Esophagus squamous epithelium (tissue), 5 donors: ENCODE results near the gene SYNE2. TPM values are rescaled to one million over a fixed set of nuclear protein-coding genes. Genes with fewer than 3 reads are reported as not detected.

Experiments
- DNase-seq: peaks from one replicate; lab custom pipeline; 2025; lab: John Stamatoyannopoulos, UW
- H3K27ac ChIP-seq, 4 donors: fragments of 200-600 bp; sonication (generic); one replicate each; pipeline ENCODE4 v1.5.1; 2016 to 2019; ENCODE audit warnings: mild to moderate bottlenecking in 1 of 4
- H3K27me3 ChIP-seq, 4 donors: fragments of 200-600 bp; sonication (generic); 1 replicate in 3 of 4; 2 replicates in 1 of 4; pipeline versions ENCODE4 v1.5.1 to v1.6.0; 2017 to 2021; ENCODE audit warnings: antibody characterized with exemption in 1 of 4
- H3K36me3 ChIP-seq, 3 donors: fragments of 200-600 bp; sonication (generic); one replicate each; pipeline ENCODE4 v1.5.1; 2016 to 2019
- H3K4me1 ChIP-seq, 3 donors: fragments of 200-600 bp; sonication (generic); one replicate each; pipeline ENCODE4 v1.5.1; 2017 to 2019
- H3K4me3 ChIP-seq, 4 donors: fragments of 200-600 bp; sonication (generic); 1 replicate in 3 of 4; 2 replicates in 1 of 4; pipeline ENCODE4 v1.5.1; 2016 to 2019; ENCODE audit warnings: mild to moderate bottlenecking in 2 of 4, moderate library complexity in 1 of 4
- H3K9me3 ChIP-seq, 3 donors: fragments of 200-600 bp; sonication (generic); one replicate each; pipeline ENCODE4 v1.5.1; 2016 to 2019
- POLR2A ChIP-seq, 4 donors: fragments of 450-650 bp; IDR thresholded peaks; one replicate each; pipeline ENCODE4 v1.6.1; 2017; ENCODE audit warnings: antibody characterized with exemption in 4 of 4, mild to moderate bottlenecking in 4 of 4, moderate library complexity in 3 of 4
- WGBS, 2 donors: methylation state at CpG; one replicate each; pipeline ENCODE4 v1.1.5; 2018; 5-methylcytosine and 5-hydroxymethylcytosine counted together
- intact Hi-C: fragments of 100-400 bp; cut with DNase I; formaldehyde crosslinking; loops from one replicate; pipeline ENCODE4 v1.15.0; 2022
- total RNA-seq, 4 donors: library from RNA; depleted of rRNA; stranded (reverse); fragments of >200 nt; gene quantifications; one replicate each; pipeline ENCODE4 v1.1.0, GENCODE V29; 2016
- TF ChIP-seq, protein P1 (sequence below), 6 experiments: fragments of 450-650 bp in 4 of 6; fragments of 200-600 bp in 2 of 6; sonication (generic) in 2 of 6; IDR thresholded peaks; one replicate each; pipeline ENCODE4 v1.5.1; 2016 to 2019; ENCODE audit warnings: antibody characterized with exemption in 6 of 6, mild to moderate bottlenecking in 4 of 6, moderate library complexity in 4 of 6
- donor health status: DM: yes; HTN: yes; CAD: no.

The SYNE2 gene
- total RNA-seq, 4 donors from 2014 or later = 128 to 197 (median 145) TPM

GRCh38 chr14:63992858-63993257 is 140.1 kb downstream of the SYNE2 start:
- peaks cover 0 to 24% (median 4%) of the 10 kb centered on the region in 3 donors for H3K4me1 ChIP-seq
- no peak for TF ChIP-seq POLR2A (IDR thresholded peaks at IDR 0.05)
- H3K27ac ChIP-seq = peak overlapping the region; percentile 23 to 81 (median 76)
- H3K9me3 ChIP-seq = no peaks in the 10 kb centered on the region
- 34 to 59% methylated on average over 6 of the region's 6 CpGs for WGBS, 2 donors
- DNase-seq = no peak
- intact Hi-C loops = no loop called here
- no peak overlapping the region for H3K4me3 ChIP-seq
- H3K36me3 ChIP-seq = peaks cover 0 to 81% (median 10%) of the 10 kb centered on the region in 3 donors
- H3K27me3 ChIP-seq = no peaks in the 10 kb centered on the region

GRCh38 chr14:63993992-63994391 is 141.2 kb downstream of the SYNE2 start:
- Histone ChIP-seq H3K4me1 (peaks cover 0 to 24% (median 4%) of the 10 kb centered on the region in 3 donors), H3K4me3 (no peak overlapping the region), H3K36me3 (peaks cover 0 to 84% (median 16%) of the 10 kb centered on the region in 3 donors), H3K27me3 (no peaks in the 10 kb centered on the region), H3K9me3 (no peaks in the 10 kb centered on the region), H3K27ac (peak overlapping the region in 2 of 4 donors; percentile 80 to 81)
- TF ChIP-seq, protein P1, sequence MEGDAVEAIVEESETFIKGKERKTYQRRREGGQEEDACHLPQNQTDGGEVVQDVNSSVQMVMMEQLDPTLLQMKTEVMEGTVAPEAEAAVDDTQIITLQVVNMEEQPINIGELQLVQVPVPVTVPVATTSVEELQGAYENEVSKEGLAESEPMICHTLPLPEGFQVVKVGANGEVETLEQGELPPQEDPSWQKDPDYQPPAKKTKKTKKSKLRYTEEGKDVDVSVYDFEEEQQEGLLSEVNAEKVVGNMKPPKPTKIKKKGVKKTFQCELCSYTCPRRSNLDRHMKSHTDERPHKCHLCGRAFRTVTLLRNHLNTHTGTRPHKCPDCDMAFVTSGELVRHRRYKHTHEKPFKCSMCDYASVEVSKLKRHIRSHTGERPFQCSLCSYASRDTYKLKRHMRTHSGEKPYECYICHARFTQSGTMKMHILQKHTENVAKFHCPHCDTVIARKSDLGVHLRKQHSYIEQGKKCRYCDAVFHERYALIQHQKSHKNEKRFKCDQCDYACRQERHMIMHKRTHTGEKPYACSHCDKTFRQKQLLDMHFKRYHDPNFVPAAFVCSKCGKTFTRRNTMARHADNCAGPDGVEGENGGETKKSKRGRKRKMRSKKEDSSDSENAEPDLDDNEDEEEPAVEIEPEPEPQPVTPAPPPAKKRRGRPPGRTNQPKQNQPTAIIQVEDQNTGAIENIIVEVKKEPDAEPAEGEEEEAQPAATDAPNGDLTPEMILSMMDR (IDR thresholded peaks at IDR 0.05) = peak in 5 of 6 experiments; percentile 15 to 53 (median 28)
- TF ChIP-seq POLR2A (IDR thresholded peaks at IDR 0.05) = no peak
- WGBS, 2 donors = 45 to 53% methylated on average over 3 of the region's 3 CpGs
- DNase-seq = no peak
- intact Hi-C loops = no loop called here

DNA sequence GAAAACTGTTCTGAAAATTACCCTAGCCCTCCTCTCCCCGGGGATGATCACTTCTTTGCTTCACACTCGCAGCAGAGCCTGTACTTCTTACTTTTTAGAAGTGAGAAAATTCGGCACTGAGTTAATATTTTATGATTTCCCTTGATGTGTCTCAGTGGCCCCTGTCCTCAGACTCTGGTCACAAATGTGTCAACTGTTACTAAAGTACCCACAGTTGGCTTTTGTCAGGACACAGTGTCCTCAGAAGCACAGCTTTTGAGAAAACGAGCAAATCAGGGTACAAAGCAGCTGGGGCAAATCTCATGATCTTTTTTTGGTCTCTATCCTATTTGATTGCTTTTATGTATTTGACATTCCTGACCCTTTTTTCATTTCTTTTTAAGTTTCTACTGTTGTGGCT is 142.5 kb downstream of the SYNE2 start:
- H3K4me1 ChIP-seq = peaks cover 0 to 24% (median 4%) of the 10 kb centered on the region in 3 donors
- no peak for DNase-seq
- H3K36me3 ChIP-seq = peaks cover 0 to 90% (median 24%) of the 10 kb centered on the region in 3 donors
- intact Hi-C loops = no loop called here
- WGBS, 2 donors = 70 to 77% methylated on average over 4 of the region's 4 CpGs
- no peak for TF ChIP-seq POLR2A (IDR thresholded peaks at IDR 0.05)
- TF ChIP-seq, protein P1 (IDR thresholded peaks at IDR 0.05) = no peak
- H3K27me3 ChIP-seq = no peaks in the 10 kb centered on the region
- H3K9me3 ChIP-seq = no peaks in the 10 kb centered on the region
- no peak overlapping the region for H3K4me3 ChIP-seq
- no peak overlapping the region for H3K27ac ChIP-seq

DNA sequence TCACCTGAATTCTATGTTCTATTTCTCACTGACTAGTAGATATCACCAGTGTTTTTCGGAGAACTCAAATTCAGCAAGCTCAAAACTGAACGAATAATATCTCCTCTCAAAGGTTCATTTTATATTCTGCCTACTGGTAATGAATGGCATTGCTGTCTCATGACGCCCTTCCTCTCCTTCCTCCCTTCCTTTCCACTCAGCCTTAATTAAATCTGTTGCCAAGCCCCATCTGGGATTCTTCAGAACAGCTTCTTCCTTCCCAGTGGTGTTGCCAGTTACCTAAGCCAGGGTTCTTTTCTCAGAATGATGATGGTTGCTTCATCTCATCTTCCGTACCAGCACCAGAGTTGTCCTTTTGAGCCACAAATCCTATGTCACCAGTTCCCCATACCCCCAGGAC is 143.2 kb downstream of the SYNE2 start:
- intact Hi-C loops = no loop called here
- no peaks in the 10 kb centered on the region for H3K27me3 ChIP-seq
- no peak overlapping the region for H3K27ac ChIP-seq
- H3K36me3 ChIP-seq = peaks cover 0 to 90% (median 26%) of the 10 kb centered on the region in 3 donors
- TF ChIP-seq, protein P1 (IDR thresholded peaks at IDR 0.05) = no peak
- TF ChIP-seq POLR2A (IDR thresholded peaks at IDR 0.05) = no peak
- H3K4me3 ChIP-seq = no peak overlapping the region
- DNase-seq = no peak
- no peaks in the 10 kb centered on the region for H3K9me3 ChIP-seq
- WGBS, 2 donors = 80 to 83% methylated on average over 4 of the region's 4 CpGs
- H3K4me1 ChIP-seq = peaks cover 0 to 24% (median 4%) of the 10 kb centered on the region in 3 donors

- WGBS, 2 donors = 88 to 89% methylated on average over 10 of the region's 10 CpGs
- H3K27me3 ChIP-seq = no peaks in the 10 kb centered on the region
- H3K4me1 ChIP-seq = peaks cover 0 to 24% (median 4%) of the 10 kb centered on the region in 3 donors
- H3K36me3 ChIP-seq = peaks cover 0 to 90% (median 24%) of the 10 kb centered on the region in 3 donors
- no peak overlapping the region for H3K27ac ChIP-seq
- DNase-seq = no peak
- TF ChIP-seq, protein P1 (IDR thresholded peaks at IDR 0.05) = no peak
- TF ChIP-seq POLR2A (IDR thresholded peaks at IDR 0.05) = no peak
- intact Hi-C loops = no loop called here
- H3K4me3 ChIP-seq = no peak overlapping the region
- no peaks in the 10 kb centered on the region for H3K9me3 ChIP-seq
These were observed 143.9 kb downstream of the SYNE2 start for GRCh38 chr14:63996625-63997220.
